Right atrium auricular region (tissue), 2 donors: ENCODE measurements around the gene CEP164. TPM values are rescaled to one million over a fixed set of nuclear protein-coding genes. Genes with fewer than 3 reads are reported as not detected.

ENCODE experiments used
- DNase-seq: peaks from one replicate; pipeline ENCODE4 v3.0.0-alpha.2; 2019; ENCODE audit warnings: low spot score
- H3K27ac ChIP-seq, 2 donors: fragments of 200-600 bp; sonication (generic); 1 replicate in 1 of 2; 2 replicates in 1 of 2; pipeline ENCODE4 v1.5.1; 2016 to 2019
- H3K27me3 ChIP-seq, 2 donors: fragments of 200-600 bp; sonication (generic); one replicate each; pipeline versions ENCODE4 v1.5.1 to v1.6.0; 2017 to 2019
- H3K36me3 ChIP-seq: fragments of 200-600 bp; sonication (generic); one replicate; pipeline ENCODE4 v1.5.1; 2016
- H3K4me1 ChIP-seq, 2 donors: fragments of 200-600 bp; sonication (generic); one replicate each; pipeline versions ENCODE4 v1.5.1 to v1.6.0; 2017 to 2019
- H3K4me3 ChIP-seq, 2 donors: fragments of 200-600 bp; sonication (generic); 1 replicate in 1 of 2; 2 replicates in 1 of 2; pipeline ENCODE4 v1.5.1; 2017 to 2019; ENCODE audit warnings: mild to moderate bottlenecking in 1 of 2, moderate library complexity in 1 of 2
- H3K9me3 ChIP-seq, 2 donors: fragments of 200-600 bp; sonication (generic); one replicate each; pipeline ENCODE4 v1.5.1; 2019
- CTCF ChIP-seq, 2 donors: fragments of 200-600 bp; sonication (generic); IDR thresholded peaks; one replicate each; pipeline ENCODE4 v1.5.1; 2019; ENCODE audit warnings: antibody characterized with exemption in 2 of 2
- total RNA-seq, 2 donors: library from RNA; depleted of rRNA; stranded (reverse); fragments of >200 nt; gene quantifications; one replicate each; pipeline ENCODE4 v1.1.0, GENCODE V29; 2016

Gene CEP164
- total RNA-seq, 2 donors from 2014 or later = 3.3 to 7.6 TPM

DNA sequence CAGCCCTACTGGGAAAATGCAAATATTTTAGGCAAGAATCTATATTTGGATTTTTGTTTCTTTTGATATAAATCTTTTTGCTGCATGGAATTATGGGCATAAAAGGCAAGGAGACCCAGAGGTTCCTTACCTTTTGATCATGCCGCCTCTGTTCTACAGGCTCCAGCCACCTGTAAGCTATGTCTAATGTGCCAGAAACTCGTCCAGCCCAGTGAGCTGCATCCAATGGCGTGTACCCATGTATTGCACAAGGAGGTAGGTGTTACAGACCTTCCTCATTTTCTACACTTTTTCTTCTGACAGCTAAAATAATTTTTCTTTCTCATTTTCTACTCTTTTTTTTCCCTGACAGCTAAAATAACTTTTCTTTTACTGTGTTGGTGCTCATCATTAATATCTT, 44.7 kb upstream of the CEP164 start:
- TF ChIP-seq CTCF (IDR thresholded peaks at IDR 0.05) = no peak
- H3K27ac ChIP-seq = no peak overlapping the region
- no peaks in the 10 kb centered on the region for H3K4me1 ChIP-seq
- peaks cover 61% of the 10 kb centered on the region for H3K36me3 ChIP-seq
- H3K4me3 ChIP-seq = no peak overlapping the region
- DNase-seq = no peak
- H3K9me3 ChIP-seq = no peaks in the 10 kb centered on the region
- no peaks in the 10 kb centered on the region for H3K27me3 ChIP-seq

- Histone ChIP-seq H3K36me3 (peaks cover 61% of the 10 kb centered on the region), H3K9me3 (no peaks in the 10 kb centered on the region), H3K4me3 (no peak overlapping the region), H3K27me3 (no peaks in the 10 kb centered on the region), H3K4me1 (no peaks in the 10 kb centered on the region), H3K27ac (no peak overlapping the region)
- no peak for TF ChIP-seq CTCF (IDR thresholded peaks at IDR 0.05)
- no peak for DNase-seq
These were observed 43.6 kb upstream of the CEP164 start for GRCh38 chr11:117284053-117284452.

DNA sequence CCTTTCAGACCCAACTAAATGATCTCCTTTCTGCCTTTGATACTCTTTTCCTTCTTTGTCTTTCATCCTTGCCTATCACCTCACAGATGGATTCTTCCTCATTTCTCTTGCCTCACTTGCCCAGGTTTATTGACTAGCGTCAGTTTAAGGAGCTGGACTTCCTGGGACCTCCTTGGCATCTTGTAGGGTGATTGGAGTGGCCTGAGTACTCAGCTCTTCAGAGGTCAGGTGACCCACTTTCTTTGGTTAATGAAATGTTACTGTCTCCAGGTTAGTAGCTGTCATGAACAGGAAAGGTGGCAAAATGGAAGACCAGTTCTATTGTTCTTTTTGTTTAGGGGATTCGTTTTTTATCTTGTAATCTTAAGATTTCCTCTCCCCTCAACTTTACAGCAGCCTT, 41.1 kb upstream of the CEP164 start:
- no peak for TF ChIP-seq CTCF (IDR thresholded peaks at IDR 0.05)
- Histone ChIP-seq H3K9me3 (no peaks in the 10 kb centered on the region), H3K36me3 (peaks cover 74% of the 10 kb centered on the region), H3K4me1 (no peaks in the 10 kb centered on the region), H3K27ac (no peak overlapping the region), H3K4me3 (no peak overlapping the region), H3K27me3 (no peaks in the 10 kb centered on the region)
- DNase-seq = no peak

DNA sequence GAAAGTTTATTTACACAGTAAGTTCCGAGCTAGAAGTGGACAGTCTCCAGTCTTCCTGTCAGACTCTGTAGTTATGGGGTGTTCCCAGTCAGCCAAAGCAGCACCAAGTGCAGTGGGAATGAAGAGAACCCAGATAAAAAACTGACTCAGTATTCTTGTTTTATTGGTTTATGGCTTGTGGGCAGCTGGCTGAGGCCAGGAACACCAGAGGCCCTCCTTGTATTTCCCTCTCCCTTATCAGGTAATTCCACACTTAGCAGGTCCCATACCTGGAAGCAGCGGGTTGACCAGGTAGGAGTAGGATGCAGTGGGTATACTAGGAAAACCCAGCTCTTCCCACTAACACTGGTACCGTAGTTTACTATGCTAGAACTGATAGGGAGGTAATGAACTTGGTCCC, 40.0 kb upstream of the CEP164 start:
- TF ChIP-seq CTCF (IDR thresholded peaks at IDR 0.05) = no peak
- DNase-seq = no peak
- peaks cover 71% of the 10 kb centered on the region for H3K36me3 ChIP-seq

DNA sequence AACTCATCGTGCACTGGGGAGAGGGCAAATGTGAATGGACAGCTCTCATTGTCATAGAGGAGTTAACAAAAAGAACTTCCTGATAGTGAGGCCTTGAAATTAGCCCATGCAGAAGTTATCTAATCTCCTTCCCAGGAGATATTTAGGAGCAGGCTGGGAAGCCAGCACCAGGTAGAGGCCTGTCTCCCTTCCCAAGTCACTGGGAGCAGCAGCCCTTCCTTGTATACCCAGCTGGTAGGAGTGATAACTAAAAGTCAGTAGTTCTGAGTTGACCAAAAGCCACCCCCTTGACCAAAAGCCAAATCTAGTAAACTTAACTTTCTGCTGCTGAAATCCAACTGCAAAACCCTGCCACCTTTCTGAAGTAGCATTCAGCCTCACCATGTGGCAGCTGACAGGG, 37.9 kb upstream of the CEP164 start:
- Histone ChIP-seq H3K27me3 (no peaks in the 10 kb centered on the region), H3K4me1 (no peaks in the 10 kb centered on the region), H3K27ac (no peak overlapping the region), H3K4me3 (no peak overlapping the region), H3K9me3 (no peaks in the 10 kb centered on the region), H3K36me3 (peaks cover 63% of the 10 kb centered on the region)
- DNase-seq = no peak
- no peak for TF ChIP-seq CTCF (IDR thresholded peaks at IDR 0.05)

More for the DNA sequence above, 40.0 kb upstream of the CEP164 start:
- Histone ChIP-seq H3K27ac (no peak overlapping the region), H3K27me3 (no peaks in the 10 kb centered on the region), H3K9me3 (no peaks in the 10 kb centered on the region), H3K4me1 (no peaks in the 10 kb centered on the region), H3K4me3 (no peak overlapping the region)

- DNase-seq = no peak
- Histone ChIP-seq H3K27ac (no peak within 1 kb of the TSS), H3K27me3 (no peaks in the 10 kb centered on the region), H3K4me1 (no peaks in the 10 kb centered on the region), H3K36me3 (peaks cover 52% of the 10 kb centered on the region), H3K4me3 (no peak within 1 kb of the TSS), H3K9me3 (no peaks in the 10 kb centered on the region)
- no peak for TF ChIP-seq CTCF (IDR thresholded peaks at IDR 0.05)
These were observed 36.8 kb upstream of the CEP164 start, which contains the start of gene BACE1-AS for GRCh38 chr11:117290809-117291396. Gene BACE1-AS (plus strand): TSS chr11:117291346.
